CD14-positive monocyte (primary cell): Measurements from ENCODE around the gene PLXNA1. TPM values are rescaled to one million over a fixed set of nuclear protein-coding genes. Genes with fewer than 3 reads are reported as not detected.

Experiments used
- DNase-seq, 3 donors: peaks; one replicate each; pipeline ENCODE4 v3.0.0-alpha.2; 2011 to 2022
- H2AFZ ChIP-seq: 2 replicates; pipeline ENCODE4 v1.6.0; 2012; ENCODE audit warnings: mild to moderate bottlenecking, low read depth, low read length, inconsistent platforms; ENCODE audit not compliant: insufficient read depth, poor library complexity, severe bottlenecking
- H3K27ac ChIP-seq, 2 donors: 1 replicate in 1 of 2; 2 replicates in 1 of 2; pipeline ENCODE4 v1.5.1; 2012 to 2013; ENCODE audit warnings: low read length in 2 of 2, control low read depth in 1 of 2, inconsistent platforms in 1 of 2, low read depth in 1 of 2, mild to moderate bottlenecking in 1 of 2
- H3K27me3 ChIP-seq, 2 donors: one replicate each; pipeline versions ENCODE4 v1.6.0 to v1.6.1; 2011 to 2013; ENCODE audit warnings: low read length in 2 of 2; ENCODE audit not compliant: control insufficient read depth in 2 of 2, insufficient read depth in 2 of 2
- H3K36me3 ChIP-seq, 2 donors: replicated peaks in 1 of 2; 1 replicate in 1 of 2; 2 replicates in 1 of 2; pipeline versions ENCODE4 v1.5.1 to v1.6.1; 2012 to 2013; ENCODE audit warnings: low read length in 2 of 2, control low read depth in 1 of 2, inconsistent platforms in 1 of 2, mild to moderate bottlenecking in 1 of 2; ENCODE audit not compliant: insufficient read depth in 2 of 2, control insufficient read depth in 1 of 2
- H3K4me1 ChIP-seq, 2 donors: 1 replicate in 1 of 2; 2 replicates in 1 of 2; pipeline versions ENCODE4 v1.5.1 to v1.6.1; 2012 to 2013; ENCODE audit warnings: low read length in 2 of 2, control low read depth in 1 of 2, inconsistent platforms in 1 of 2, mild to moderate bottlenecking in 1 of 2, moderate library complexity in 1 of 2; ENCODE audit not compliant: insufficient read depth in 2 of 2, control insufficient read depth in 1 of 2
- H3K4me2 ChIP-seq: replicated peaks from 2 replicates; pipeline ENCODE3; 2012; ENCODE audit warnings: low read length, moderate library complexity, mild to moderate bottlenecking; ENCODE audit not compliant: poor library complexity, severe bottlenecking; ENCODE audit errors: extremely low read depth
- H3K4me3 ChIP-seq, 3 experiments: fragments of 200-600 bp in 1 of 3; sonication (generic) in 1 of 3; replicated peaks in 1 of 3; 1 replicate in 2 of 3; 2 replicates in 1 of 3; pipeline ENCODE4 v1.5.1; 2011 to 2013; ENCODE audit warnings: low read length in 3 of 3, mild to moderate bottlenecking in 3 of 3, control low read depth in 2 of 3, low read depth in 2 of 3, inconsistent platforms in 1 of 3, moderate library complexity in 1 of 3
- H3K79me2 ChIP-seq: 2 replicates; pipeline ENCODE4 v1.6.0; 2012; ENCODE audit warnings: mild to moderate bottlenecking, control low read depth, inconsistent platforms, low read length, moderate library complexity; ENCODE audit not compliant: insufficient read depth
- H3K9ac ChIP-seq: 2 replicates; pipeline ENCODE4 v1.6.0; 2017; ENCODE audit warnings: low read length, mild to moderate bottlenecking; ENCODE audit not compliant: insufficient read depth, poor library complexity, severe bottlenecking
- H3K9me3 ChIP-seq, 2 donors: replicated peaks in 1 of 2; 1 replicate in 1 of 2; 2 replicates in 1 of 2; pipeline versions ENCODE4 v1.5.1 to v1.6.1; 2012 to 2013; ENCODE audit warnings: low read length in 2 of 2, control low read depth in 1 of 2; ENCODE audit not compliant: control insufficient read depth in 1 of 2, insufficient read depth in 1 of 2
- H4K20me1 ChIP-seq: 2 replicates; pipeline ENCODE4 v1.6.0; 2012; ENCODE audit warnings: mild to moderate bottlenecking, low read length, control low read depth, moderate library complexity; ENCODE audit not compliant: insufficient read depth
- H3K27ac Mint-ChIP-seq, 7 donors: one replicate each; pipeline ENCODE4 v1.8.0; 2020; ENCODE audit warnings: mild to moderate bottlenecking in 7 of 7, mixed read lengths in 7 of 7, moderate library complexity in 6 of 7, inconsistent platforms in 2 of 7
- H3K27me3 Mint-ChIP-seq, 3 donors: one replicate each; pipeline ENCODE4 v1.8.0; 2021 to 2022; ENCODE audit warnings: low read depth in 3 of 3, mild to moderate bottlenecking in 3 of 3, mixed read lengths in 3 of 3, moderate library complexity in 3 of 3, inconsistent platforms in 1 of 3
- H3K36me3 Mint-ChIP-seq, 2 donors: one replicate each; pipeline ENCODE4 v1.8.0; 2020; ENCODE audit warnings: mixed read lengths in 2 of 2, inconsistent platforms in 1 of 2, mild to moderate bottlenecking in 1 of 2
- H3K4me1 Mint-ChIP-seq: one replicate; pipeline ENCODE4 v1.8.0; 2020; ENCODE audit warnings: mild to moderate bottlenecking, mixed read lengths
- H3K4me3 Mint-ChIP-seq, 2 donors: one replicate each; pipeline ENCODE4 v1.8.0; 2020; ENCODE audit warnings: mild to moderate bottlenecking in 2 of 2, mixed read lengths in 2 of 2, moderate library complexity in 1 of 2
- H3K9me3 Mint-ChIP-seq, 7 donors: one replicate each; pipeline ENCODE4 v1.8.0; 2020 to 2022; ENCODE audit warnings: mixed read lengths in 7 of 7, mild to moderate bottlenecking in 6 of 7, moderate library complexity in 6 of 7, inconsistent platforms in 2 of 7
- WGBS: methylation state at CpG from one replicate; pipeline ENCODE4 v1.1.5; 2013; ENCODE audit warnings: missing lambda C conversion rate; ENCODE audit not compliant: insufficient coverage; 5-methylcytosine and 5-hydroxymethylcytosine counted together
- intact Hi-C, 2 donors: fragments of 100-400 bp; cut with micrococcal nuclease; formaldehyde crosslinking; loops; one replicate each; pipeline versions ENCODE4 v1.15.0 to v1.15.1; 2023
- polyA plus RNA-seq, 3 donors: library from polyadenylated mRNA; depleted of rRNA in 1 of 3; unstranded in 2 of 3; stranded (reverse) in 1 of 3; fragments of 300-500 nt in 2 of 3; fragments of >200 nt in 1 of 3; fragmentation: Illumina TruSeq in 2 of 3; gene quantifications; 1 replicate in 2 of 3; 2 replicates in 1 of 3; pipeline ENCODE4 v1.2.3, GENCODE V29; 2012 to 2021
- TF ChIP-seq, protein P1 (sequence below): fragments of 200-600 bp; IDR thresholded peaks from one replicate; pipeline ENCODE4 v1.8.0; 2022; ENCODE audit warnings: antibody characterized with exemption, mild to moderate bottlenecking

PLXNA1 gene
- polyA plus RNA-seq, 3 donors = 2.7 TPM; not detected in 2

DNA sequence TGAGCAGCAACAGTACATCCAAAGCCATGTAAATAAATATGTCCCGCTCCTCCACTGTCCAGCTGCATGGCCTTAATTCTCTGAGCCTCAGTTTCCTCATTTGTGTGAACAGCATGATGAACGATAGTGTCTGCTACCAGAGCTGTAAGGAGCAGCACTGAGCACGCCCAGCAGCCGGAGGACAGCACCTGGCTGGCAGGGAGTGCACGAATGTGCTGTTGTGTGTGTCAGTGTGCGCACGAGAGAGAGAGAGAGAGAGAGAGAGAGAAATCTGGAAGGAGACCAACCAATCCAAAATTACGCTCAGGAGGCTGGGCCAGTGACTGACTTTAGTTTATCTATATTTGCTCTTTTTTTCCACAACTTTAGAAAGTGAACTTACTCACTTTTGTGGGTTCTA, 26.6 kb upstream of the PLXNA1 start:
- Histone ChIP-seq H4K20me1 (no peaks in the 10 kb centered on the region), H3K4me1 (no peaks in the 10 kb centered on the region), H2AFZ (no peak overlapping the region), H3K4me3 (no peak overlapping the region), H3K9ac (no peak overlapping the region), H3K36me3 (no peaks in the 10 kb centered on the region), H3K79me2 (no peaks in the 10 kb centered on the region), H3K27ac (no peak overlapping the region), H3K9me3 (no peaks in the 10 kb centered on the region), H3K27me3 (peaks cover 0 to 2% of the 10 kb centered on the region in 2 donors), H3K4me2 (no peak overlapping the region)
- no peak for DNase-seq
- intact Hi-C loops = no loop called here
- TF ChIP-seq, protein P1, sequence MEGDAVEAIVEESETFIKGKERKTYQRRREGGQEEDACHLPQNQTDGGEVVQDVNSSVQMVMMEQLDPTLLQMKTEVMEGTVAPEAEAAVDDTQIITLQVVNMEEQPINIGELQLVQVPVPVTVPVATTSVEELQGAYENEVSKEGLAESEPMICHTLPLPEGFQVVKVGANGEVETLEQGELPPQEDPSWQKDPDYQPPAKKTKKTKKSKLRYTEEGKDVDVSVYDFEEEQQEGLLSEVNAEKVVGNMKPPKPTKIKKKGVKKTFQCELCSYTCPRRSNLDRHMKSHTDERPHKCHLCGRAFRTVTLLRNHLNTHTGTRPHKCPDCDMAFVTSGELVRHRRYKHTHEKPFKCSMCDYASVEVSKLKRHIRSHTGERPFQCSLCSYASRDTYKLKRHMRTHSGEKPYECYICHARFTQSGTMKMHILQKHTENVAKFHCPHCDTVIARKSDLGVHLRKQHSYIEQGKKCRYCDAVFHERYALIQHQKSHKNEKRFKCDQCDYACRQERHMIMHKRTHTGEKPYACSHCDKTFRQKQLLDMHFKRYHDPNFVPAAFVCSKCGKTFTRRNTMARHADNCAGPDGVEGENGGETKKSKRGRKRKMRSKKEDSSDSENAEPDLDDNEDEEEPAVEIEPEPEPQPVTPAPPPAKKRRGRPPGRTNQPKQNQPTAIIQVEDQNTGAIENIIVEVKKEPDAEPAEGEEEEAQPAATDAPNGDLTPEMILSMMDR = no peak
- Mint-ChIP-seq H3K27me3 (peaks cover 7 to 23% (median 19%) of the 10 kb centered on the region in 3 donors), H3K36me3 (no peaks in the 10 kb centered on the region), H3K9me3 (no peaks in the 10 kb centered on the region), H3K4me3 (no peak overlapping the region), H3K4me1 (no peaks in the 10 kb centered on the region), H3K27ac (no peak overlapping the region)
- WGBS = 97% methylated on average over 6 of the region's 8 CpGs

DNA sequence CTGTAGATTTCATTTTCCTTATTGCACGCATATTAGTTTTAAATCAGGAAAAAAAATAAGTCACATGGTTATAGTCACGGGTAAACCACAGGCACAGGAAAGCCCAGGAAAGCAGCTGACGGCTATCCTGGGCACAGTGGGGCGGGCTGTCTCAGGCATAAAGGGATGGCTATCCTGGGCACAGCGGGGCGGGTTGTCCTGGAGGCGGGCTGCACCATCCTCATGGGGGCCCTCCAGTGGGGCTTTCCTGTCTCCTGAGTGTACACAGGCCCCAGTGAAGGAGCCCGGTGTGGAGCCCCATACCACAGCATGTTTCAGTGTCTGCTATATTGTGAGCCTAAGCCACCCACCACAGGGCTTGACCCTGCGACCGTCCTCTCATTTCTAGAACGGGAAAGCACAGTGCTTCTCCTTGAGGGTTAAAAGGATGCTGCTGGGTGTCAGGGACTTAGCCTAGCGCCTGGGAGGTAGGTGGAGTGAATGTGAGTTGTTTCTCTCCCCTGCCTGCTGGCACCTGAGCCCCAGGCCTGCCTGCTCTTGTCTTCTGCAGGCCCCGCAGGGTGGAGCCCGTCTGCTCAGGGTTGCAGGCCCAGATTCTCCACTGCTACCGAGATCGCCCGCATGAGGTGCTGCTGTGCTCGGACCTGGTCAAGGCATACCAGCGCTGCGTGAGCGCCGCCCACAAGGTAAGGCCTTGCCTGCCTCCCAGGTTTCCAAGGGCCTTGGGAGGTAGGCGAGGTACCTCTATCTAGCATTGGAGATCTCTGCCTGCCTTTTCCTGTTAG, 25.9 kb upstream of the PLXNA1 start:
- Histone ChIP-seq H3K4me3 (no peak overlapping the region), H4K20me1 (no peaks in the 10 kb centered on the region), H3K4me2 (no peak overlapping the region), H3K79me2 (no peaks in the 10 kb centered on the region), H3K27ac (no peak overlapping the region), H3K9me3 (no peaks in the 10 kb centered on the region), H3K4me1 (no peaks in the 10 kb centered on the region), H2AFZ (no peak overlapping the region), H3K27me3 (peaks cover 0 to 2% of the 10 kb centered on the region in 2 donors), H3K9ac (no peak overlapping the region), H3K36me3 (no peaks in the 10 kb centered on the region)
- intact Hi-C loops = no loop called here
- Mint-ChIP-seq H3K27me3 (peaks cover 7 to 23% (median 19%) of the 10 kb centered on the region in 3 donors), H3K4me1 (no peaks in the 10 kb centered on the region), H3K27ac (no peak overlapping the region), H3K4me3 (no peak overlapping the region), H3K36me3 (no peaks in the 10 kb centered on the region), H3K9me3 (no peaks in the 10 kb centered on the region)
- no peak for DNase-seq
- TF ChIP-seq, protein P1 = no peak
- WGBS = 85% methylated on average over 19 of the region's 23 CpGs
